Fibroblast of peridontal ligament (primary cell): ENCODE data around the gene MRPL44.
A peak's percentile ranks its signal among the peaks of the same experiment; 100 is the strongest.
"Not testable (repeated sequence)": the region's sequence is repeated elsewhere in the genome, so short reads cannot be mapped to it uniquely, and the experiment has no call there.

Experiments
- DNase-seq: peaks from one replicate; pipeline ENCODE4 v3.0.0-alpha.2; 2010; ENCODE audit errors: extremely low read depth

Gene MRPL44

DNA sequence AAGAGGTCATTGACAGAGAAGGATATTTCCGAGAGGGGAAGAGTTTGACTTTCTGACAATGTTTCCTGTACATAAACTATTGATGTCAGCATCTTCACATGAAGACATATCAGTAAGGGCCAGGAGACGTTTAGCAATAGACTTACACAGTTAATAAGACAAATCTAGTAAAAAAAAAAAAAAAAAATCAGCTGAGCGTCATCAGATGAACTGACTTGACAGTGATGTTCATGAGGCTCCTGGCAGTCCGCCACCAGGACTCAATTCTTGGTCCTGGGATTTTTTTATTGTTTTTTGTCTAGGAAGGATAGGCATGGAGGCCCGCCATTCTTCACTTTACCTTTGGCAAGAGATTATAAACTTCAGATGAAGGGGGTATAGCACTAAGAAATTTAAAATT lies 14.5 kb downstream of the MRPL44 start:
- no peak for DNase-seq

DNA sequence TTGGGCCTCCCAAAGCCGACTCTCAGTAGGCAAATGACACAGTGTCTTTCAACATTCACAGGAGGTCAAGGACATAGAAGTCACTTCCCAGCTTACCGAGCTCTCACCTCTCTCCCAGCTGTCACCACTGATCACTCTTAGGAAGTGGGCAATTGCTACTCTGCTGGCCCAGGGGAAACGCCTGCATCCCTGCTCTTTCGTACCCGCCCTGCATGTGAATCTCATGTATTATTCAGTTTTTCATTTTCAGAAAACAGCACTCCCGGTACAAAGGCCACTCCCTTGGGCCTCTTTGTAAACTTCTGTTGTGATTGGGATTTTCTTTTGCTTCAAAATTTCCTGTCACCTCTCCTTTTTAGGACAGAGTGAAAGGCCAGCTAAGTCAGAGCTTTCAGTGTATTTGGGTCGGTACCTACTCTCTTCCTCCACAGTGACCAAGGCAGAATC lies 15.4 kb downstream of the MRPL44 start:
- no peak for DNase-seq

DNA sequence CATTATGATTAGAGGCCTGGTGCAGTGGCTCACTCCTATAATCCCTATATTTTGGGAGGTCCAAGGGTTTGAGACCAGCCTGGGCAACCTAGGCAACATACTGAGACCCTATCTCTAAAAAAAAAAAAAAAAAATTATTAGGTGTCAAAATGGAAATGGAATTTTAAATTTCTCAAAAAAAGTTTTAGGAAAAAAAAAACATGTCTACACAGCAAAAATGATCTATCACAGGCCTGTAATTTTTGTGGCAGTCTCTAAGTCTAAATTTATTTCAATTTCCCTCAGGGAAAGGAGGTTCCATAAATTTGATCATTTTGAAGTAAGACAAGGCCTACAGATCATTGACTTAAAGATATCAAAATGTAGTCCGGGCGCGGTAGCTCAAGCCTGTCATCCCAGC lies 16.3 kb downstream of the MRPL44 start:
- DNase-seq: no peak

DNA sequence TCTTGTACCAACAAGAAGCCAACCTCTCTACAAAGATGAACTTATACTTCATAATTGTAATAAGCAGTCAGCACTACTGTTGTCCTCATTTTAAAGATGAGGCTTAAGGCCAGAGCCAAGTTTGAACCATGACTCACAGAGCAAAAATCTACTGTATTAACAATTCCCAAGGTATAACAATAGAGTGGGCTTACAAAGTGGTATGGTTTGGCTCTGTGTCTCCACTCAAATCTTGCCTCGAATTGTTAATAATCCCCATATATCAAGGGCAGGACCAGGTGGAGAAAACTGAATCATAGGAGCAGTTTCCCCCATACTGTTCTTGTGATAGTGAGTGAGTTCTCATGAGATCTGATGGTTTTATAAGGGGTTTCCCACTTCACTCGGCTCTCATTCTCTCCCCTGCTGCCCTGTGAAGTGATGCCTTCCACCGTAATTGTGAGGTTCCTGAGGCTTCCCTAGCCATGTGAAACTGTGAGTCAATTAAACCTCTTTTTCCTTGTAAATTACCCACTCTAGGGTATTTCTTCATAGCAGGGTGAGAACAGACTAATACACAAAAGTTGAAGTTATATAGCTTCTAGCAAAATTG lies 19.5 kb downstream of the MRPL44 start:
- DNase-seq: peak; percentile 49

DNA sequence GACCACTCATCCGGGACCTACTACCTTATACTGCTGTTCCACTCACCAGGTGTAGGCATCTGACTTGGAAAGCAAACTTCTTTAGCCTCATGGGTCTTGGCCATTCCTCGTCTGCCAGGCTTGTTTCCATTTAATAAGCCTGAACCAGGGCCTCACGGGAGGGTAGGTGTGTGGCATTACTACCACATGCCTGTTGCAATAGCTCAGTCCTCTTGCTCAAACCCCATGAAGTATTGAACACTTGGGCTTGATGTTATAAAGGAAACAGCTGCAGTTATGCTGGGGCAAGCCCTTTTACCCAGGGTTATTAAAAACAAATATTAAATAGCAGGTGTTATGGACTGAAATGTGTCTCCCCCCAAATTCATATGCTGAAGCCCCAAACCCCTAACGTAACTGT lies 21.2 kb downstream of the MRPL44 start:
- no peak for DNase-seq

DNA sequence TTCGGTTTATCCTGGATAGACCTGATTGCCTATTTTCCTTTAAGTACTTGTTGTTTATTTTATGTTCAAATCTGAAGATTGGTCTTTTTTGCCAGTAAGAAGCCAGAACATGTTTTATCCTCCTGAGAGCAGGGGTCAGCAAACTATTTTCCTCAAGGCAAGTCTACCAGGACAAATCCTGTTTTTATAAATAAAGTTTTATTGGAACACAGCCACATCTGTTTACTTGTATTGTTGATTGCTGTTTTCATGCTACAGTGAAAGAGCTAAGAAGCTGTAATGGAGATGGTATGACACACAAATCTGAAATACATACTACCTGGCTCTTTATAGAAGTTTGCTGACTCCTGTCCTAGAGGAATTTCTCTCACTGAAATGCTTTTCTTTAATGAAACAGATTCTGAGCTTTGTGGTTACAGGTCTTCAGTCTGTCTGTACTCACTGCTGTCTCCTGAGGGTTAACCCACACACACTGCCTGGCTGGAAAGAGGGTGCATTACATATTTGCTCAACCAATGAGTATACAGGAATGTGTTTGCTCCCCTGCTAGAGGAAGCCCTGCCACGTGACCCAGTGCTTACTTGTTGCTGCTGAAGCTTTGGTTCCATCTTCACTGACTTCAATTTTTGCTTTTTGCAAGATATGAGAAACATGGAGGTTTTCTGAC lies 22.6 kb downstream of the MRPL44 start:
- peak; percentile 33 for DNase-seq

DNA sequence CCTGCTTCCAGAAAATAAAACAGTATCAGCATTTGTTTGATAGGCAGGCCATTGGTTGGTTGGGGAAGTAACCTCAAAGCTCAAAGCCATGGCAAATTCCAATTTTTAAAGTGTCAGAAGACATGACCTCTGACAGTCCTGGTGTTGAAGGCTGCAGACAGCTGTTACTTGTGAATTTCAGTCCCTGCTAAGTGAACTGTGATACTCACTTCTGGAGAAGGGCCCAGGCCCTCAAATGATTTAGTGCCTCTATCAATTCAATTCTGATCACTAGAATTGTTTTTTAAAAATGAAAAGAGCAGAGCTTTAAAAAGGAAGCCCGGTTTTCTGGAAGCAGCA lies 23.1 kb downstream of the MRPL44 start:
- DNase-seq: no peak

DNA sequence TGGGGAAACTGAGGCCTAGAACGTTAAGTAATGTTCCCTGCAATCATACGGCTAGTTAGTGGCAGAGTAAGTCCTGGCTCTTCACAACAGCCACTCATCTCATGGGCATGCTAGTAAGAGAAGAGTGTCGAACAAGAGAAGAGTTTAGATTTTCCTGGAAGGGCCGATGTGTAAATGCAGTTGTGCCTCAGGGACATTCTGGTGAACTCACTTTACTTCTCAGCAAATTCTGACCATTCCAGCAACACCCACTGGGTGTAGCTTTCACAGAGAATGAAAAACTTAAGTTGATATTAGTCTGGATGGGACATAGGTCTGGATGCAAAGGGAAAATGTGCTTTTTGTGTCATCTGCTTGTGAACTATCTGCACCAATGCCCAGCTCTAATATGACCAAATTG lies 23.5 kb downstream of the MRPL44 start:
- no peak for DNase-seq

DNA sequence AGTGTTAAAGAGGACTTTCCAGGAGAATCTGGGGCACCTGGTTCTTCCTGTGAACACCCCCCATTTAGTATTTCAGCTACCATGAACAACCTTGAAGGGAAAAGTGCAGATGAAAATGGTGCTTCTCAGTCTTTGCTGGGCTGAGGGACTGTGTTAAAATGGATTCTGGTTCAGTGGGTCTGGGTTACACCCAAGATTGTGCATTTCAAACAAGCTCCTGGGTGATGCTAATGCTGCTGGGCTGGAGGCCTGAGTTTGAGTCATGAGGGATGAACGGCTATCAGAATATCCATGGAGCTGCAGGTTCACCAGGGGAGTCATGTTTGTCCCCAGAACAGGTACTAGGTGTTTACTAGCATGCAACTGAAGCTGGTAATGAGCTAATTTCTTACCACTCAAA lies 24.0 kb downstream of the MRPL44 start:
- DNase-seq: no peak

DNA sequence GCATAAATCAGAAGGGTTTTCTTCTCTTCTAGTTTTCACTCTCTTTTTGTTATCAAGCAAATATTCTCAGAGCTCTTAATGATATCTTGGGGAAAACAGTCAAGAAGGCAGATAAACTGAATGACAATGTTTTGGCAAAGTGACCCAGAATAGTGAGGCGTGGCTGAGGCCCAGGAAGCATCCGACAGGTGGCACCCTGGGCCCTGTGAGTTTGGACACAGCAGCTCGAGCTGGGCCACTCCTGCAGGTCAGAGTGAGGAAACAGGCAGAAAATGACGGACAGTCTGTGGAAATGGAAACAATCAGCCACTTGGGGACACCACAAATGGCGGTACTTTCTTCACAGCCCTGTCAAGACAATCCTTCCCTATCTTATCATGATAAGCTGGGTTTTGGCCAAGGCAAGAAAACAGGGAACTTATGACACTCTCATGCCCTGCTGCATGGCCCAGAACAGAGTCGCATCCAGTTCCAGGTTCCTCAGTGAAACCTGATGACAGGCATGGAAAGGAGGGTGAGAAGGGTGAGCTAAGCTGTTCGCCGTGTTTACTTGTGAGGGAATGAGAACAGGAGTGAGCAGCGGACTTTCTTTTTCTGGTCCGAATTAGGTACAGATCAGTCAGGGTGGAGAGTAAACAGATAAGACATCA lies 32.1 kb downstream of the MRPL44 start:
- no peak for DNase-seq

DNA sequence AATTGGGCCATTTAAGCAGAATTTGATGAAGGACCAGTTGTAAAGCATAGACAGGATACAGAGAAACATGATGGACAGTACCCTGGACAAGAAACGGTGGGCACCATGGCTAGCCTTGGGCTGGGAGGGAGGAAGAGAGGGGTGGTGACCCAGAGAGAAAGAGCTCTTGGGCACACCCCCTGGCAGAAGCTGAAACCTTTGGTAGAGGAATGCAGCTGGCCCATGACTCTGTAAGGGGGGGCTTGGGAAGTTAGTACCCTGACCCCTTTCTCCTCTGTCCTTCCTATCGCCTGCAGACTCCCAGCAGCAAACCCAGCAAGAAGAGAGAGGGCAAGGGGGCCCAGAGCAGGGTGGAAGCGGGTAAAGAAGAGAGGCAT lies 32.6 kb downstream of the MRPL44 start:
- no peak for DNase-seq

DNA sequence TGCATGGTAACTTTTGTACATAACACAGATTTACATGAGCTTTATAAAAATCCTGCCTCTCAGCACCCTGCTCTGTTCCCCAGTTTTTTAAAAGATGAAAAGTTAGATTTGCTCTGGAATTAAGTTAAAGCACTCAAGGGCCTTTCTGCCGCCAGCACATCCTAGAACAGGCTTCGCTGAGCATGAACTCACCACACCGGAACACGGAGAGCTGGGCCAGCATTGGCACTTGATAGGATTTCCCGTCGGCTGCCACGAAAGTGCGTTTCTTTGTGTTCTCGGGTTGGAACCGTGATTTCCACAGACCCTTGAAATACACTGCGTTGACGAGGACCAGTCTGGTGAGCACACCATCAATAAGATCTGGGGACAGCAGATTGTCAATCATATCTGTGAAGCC lies 34.3 kb downstream of the MRPL44 start:
- DNase-seq: no peak

DNA sequence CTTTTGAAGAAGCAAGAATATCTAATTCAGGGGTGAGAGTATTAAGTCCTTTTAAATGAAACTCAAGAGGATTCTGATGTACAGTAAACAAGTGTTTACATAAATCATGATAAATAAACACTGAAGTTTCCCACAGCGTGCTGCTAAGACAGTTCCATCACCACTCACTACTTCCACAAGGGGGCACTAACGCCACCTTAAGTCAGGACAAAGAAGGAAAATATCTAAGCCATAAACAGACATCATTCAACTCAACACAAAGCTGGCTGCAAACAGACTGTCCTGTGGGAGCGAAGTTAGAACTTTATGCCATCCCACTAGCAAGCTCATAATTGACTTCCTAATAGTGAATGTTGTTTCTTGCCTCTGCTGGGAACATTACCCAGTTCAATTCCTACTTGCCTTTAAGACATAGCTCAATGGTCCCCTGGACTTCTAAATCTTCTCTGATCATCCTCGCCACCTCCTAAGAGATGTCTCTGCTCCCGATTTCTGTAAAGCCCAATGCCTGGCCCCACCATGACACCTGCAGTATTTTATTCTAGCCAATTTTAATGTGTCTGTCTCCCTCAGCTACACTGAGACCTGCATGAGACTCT lies 36.5 kb downstream of the MRPL44 start:
- DNase-seq: peak; percentile 91

DNA sequence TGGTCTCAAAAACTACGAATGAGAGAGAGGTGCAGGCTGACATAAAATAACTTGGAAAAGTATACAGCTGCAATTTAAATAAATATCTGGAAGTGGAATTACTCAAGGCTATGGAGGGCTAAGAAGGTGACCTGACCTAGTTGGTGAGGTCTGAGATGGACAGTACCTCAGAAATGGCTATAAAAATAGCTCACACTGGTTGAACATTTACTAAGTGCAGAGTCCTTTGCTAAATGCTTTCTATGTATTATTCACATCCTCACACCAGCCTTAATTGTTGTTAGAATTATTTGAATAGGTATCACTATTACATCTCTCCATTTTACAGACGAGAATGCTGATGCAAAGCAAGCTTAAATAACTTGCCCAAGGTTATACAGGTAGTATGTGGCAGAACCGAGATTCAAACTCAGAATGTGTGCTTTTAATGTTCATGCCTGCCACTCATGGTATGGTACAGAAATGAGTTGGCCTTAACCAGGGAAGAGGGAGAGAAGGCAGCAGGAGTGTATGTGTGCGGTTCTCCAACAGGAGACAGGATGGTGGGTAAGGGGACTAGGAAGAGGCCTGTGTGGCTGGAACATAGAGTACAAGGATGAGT lies 37.4 kb downstream of the MRPL44 start:
- no peak for DNase-seq

DNA sequence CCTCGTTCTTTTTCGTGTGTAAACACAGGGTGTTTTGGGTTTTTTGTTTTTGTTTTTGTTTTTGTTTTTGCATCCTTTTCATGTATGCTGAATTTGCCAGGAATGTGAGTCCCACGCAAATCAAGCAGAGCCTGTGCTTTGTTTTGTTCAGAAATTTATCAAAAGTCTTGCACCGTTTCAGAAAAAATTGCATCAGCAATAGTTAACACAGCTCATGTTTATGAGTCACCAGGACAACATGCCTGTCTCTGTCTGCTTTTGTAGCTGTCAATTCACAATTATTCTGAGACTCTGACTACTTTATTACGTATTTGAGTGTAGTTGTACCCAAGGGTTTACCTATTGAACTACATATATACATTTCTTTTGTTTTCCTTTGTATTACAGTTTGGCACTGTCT lies 38.3 kb downstream of the MRPL44 start:
- peak; percentile 55 for DNase-seq

DNA sequence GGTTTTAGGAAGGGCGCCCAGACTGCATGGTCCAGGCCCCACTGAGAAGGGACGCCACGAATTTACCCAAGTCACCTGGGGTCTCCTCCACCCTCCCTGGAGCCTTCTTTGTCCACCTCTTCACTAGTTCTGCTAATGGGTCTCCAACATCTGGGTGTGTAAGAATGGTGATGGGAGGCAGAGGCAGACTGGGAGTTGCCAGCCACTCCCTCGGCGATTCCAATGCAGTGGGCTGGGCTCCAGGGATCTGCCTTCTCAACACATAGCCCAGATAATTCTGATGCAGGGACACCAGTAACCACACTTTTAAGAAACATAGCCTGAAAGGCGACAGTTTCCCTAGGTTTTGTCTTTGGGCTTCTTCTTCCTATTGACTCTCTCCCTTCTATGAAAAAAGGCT lies 39.1 kb downstream of the MRPL44 start:
- DNase-seq: no peak

DNA sequence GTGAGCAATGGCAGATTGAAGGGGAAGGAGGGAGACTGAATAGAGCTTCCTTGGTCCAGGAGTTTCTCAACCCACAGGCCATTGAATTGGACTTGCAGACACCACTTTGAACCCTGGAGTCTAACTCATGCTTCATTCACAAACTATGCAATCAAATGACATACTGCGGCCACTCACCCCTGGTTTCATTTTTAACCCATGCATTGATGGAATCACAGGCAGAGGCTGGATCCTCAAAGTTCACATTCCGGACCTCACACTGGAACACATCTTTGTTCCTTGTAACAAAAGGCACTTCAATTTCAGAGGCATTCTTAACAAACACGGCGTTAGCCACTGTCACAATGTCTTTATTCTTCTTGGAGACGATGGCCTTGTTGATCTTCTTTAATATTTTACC lies 40.7 kb downstream of the MRPL44 start:
- DNase-seq: peak; percentile 13

DNA sequence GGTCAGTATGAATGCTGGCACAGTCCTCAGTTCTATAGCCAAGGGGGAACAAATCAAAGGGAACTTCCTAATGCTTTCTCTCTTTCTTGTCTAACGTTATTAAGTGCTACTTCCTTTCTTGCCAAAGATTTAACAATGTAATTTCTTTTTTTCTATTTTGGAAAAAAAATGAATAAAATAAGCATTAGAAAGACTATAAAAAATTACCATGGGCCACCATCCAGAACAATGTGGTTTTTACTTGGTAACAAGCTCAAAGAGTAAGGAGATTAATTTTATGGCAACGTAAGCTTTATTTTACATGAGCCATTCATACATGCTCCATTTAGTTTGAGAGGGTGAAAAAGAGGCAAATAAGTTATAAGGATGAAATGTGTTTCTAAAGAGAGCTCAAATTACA lies 41.7 kb downstream of the MRPL44 start:
- no peak for DNase-seq

DNA sequence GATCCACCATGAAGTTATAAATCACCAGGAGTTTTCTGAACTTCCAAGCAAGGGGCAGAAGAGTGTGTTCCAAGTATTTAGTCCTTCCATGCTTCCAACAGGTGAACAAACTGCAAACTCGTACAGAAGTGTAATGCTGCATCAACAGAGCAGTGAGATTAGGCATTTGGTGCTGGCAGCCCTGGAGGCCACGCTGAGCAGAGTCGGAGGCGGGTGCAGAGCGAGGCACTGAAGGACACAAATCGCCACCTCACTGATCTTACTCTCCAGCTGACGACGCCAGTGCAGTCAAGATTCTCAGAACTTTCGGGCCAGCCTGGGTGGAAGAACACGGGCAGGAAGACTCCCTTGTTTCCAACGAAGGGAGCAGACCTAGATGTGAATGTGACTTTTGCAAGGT lies 42.6 kb downstream of the MRPL44 start:
- DNase-seq: no peak

DNA sequence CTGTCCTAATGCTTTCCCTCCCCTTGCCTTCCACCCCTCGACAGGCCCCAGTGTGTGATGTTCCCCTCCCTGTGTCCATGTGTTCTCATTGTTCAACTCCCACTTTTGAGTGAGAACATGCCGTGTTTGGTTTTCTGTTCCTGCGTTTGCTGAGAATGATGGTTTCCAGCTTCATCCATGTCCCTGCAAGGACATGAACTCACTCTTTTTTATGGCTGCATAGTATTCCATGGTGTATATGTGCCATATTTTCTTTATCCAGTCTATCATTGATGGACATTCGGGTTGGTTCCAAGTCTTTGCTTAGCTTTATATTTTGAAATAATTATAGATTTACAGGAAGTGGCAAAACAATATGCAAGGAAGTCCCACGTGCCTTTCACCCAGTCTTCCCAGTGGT lies 43.4 kb downstream of the MRPL44 start:
- not testable (repeated sequence) for DNase-seq

DNA sequence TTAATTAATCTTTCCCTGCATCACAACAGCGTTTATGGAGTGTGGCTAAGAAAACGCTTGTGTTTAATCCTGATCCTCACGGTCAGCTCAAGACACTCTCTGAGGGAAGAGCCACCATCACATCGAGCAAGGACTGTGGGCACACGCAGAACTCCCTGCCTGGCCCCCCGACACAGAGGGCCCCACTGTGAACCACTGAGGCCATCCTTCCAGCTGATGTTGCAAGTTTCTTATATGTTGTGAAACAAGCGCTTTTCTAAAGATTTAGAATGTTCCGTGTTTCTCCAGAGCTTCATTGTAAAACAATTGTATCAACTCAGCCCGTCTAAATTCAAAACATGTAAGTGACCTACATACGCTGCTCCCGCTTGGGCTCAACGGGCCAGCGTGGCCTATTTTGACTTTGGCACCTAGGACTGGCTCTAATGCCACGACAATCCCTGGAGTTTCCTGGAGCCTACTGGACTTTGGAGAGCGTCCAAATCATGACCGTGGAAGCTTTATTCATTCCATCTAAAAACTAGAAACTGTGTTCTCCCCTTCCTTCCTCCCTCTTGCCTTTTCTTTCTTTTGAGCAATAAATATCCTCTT lies 46.9 kb downstream of the MRPL44 start:
- DNase-seq: no peak

DNA sequence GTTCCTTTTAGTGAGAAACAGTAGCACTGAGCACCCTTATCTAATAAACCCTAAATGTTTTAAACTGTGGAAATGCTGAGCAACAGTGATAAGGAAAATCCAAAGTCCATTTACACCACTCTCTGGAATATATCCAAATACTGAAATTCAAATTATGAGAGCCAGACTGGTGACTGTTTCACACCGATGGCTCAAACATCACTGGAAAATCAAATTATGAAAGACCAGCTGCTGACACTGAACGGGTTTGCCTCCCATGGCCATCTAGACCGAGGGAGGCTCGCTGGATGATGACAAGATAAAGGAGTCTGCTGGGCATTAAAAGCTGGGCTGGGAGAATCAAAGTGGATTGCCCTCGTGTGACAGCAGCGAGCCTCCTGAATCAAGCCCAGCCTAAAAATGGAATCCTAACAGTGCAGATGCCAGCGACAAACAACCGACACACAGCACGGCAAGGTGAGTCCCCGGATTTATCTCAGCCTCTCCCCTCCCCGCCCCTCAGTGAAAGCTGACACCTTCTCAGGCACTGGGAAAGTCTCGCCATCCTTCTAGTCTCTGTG lies 51.5 kb downstream of the MRPL44 start:
- DNase-seq: no peak
